ENCODE results near the gene PRKAG2.

Gene PRKAG2

GRCh38 chr7:151866028-151866427, 10.9 kb downstream of the PRKAG2 start:
- DNase-seq (ENCODE audit: low read depth in 2 of 2), result no peak

- no peak for DNase-seq (ENCODE audit: low read depth in 2 of 2)
Observed at GRCh38 chr7:151865070-151865670, 11.7 kb downstream of the PRKAG2 start.

GRCh38 chr7:151864561-151864960, 12.4 kb downstream of the PRKAG2 start:
- DNase-seq (ENCODE audit: low read depth in 2 of 2), result no peak

- no peak for DNase-seq (ENCODE audit: low read depth in 2 of 2)
Observed at GRCh38 chr7:151864081-151864480, 12.8 kb downstream of the PRKAG2 start.

- no peak for DNase-seq (ENCODE audit: low read depth in 2 of 2)
Observed at GRCh38 chr7:151863386-151864079, 13.4 kb downstream of the PRKAG2 start.

- no peak for DNase-seq (ENCODE audit: low read depth in 2 of 2)
Observed at GRCh38 chr7:151862606-151863381, 14.1 kb downstream of the PRKAG2 start.

GRCh38 chr7:151861881-151862280, 15.0 kb downstream of the PRKAG2 start:
- no peak for DNase-seq (ENCODE audit: low read depth in 2 of 2)

GRCh38 chr7:151860771-151861170, 16.1 kb downstream of the PRKAG2 start:
- no peak for DNase-seq (ENCODE audit: low read depth in 2 of 2)

- DNase-seq (ENCODE audit: low read depth in 2 of 2), result no peak
Observed at GRCh38 chr7:151859948-151860685, 16.8 kb downstream of the PRKAG2 start.

- DNase-seq (ENCODE audit: low read depth in 2 of 2), result no peak
Observed at GRCh38 chr7:151859111-151859947, 17.6 kb downstream of the PRKAG2 start.

- DNase-seq (ENCODE audit: low read depth in 2 of 2), result no peak
Observed at GRCh38 chr7:151858456-151858855, 18.5 kb downstream of the PRKAG2 start.

- no peak for DNase-seq (ENCODE audit: low read depth in 2 of 2)
Observed at GRCh38 chr7:151857866-151858450, 19.0 kb downstream of the PRKAG2 start.

- no peak for DNase-seq (ENCODE audit: low read depth in 2 of 2)
Observed at GRCh38 chr7:151857412-151857811, 19.5 kb downstream of the PRKAG2 start.

GRCh38 chr7:151856516-151856915, 20.4 kb downstream of the PRKAG2 start:
- no peak for DNase-seq (ENCODE audit: low read depth in 2 of 2)

- no peak for DNase-seq (ENCODE audit: low read depth in 2 of 2)
Observed at GRCh38 chr7:151856098-151856497, 20.8 kb downstream of the PRKAG2 start.

GRCh38 chr7:151854720-151855071, 22.2 kb downstream of the PRKAG2 start:
- DNase-seq (ENCODE audit: low read depth in 2 of 2), result no peak

- no peak for DNase-seq (ENCODE audit: low read depth in 2 of 2)
Observed at GRCh38 chr7:151853896-151854719, 22.8 kb downstream of the PRKAG2 start.

- DNase-seq (ENCODE audit: low read depth in 2 of 2), result no peak
Observed at GRCh38 chr7:151852486-151853396, 24.2 kb downstream of the PRKAG2 start.

GRCh38 chr7:151851782-151852181, 25.1 kb downstream of the PRKAG2 start:
- DNase-seq (ENCODE audit: low read depth in 2 of 2), result no peak

All from fibroblast of skin of left quadriceps (primary cell).